HepG2 (cell line): Measurements from ENCODE around the gene AHCTF1. TPM values are rescaled to one million over a fixed set of nuclear protein-coding genes. Genes with fewer than 3 reads are reported as not detected.

Source experiments
- ATAC-seq: fragments of 200-7000 bp; cut with Tn5 transposase; 3 replicates; pipeline ENCODE4 v1.9.1; 2020; ENCODE audit warnings: mild to moderate bottlenecking, moderate library complexity
- BruUV-seq: library from RNA; stranded (reverse); fragments of 400-500 nt; replicated peaks from 2 replicates; lab custom pipeline; 2021; lab: Mats Ljungman, UMichigan
- CTCF ChIA-PET: fragments of 300-600 bp; formaldehyde crosslinking; extraction: SDS; loops from one replicate; lab custom pipeline; 2021; ENCODE audit warnings: low total read pairs, inconsistent platforms, low intra/inter-chr PET ratio; lab: Yijun Ruan, JAX
- POLR2A ChIA-PET: fragments of 350-600 bp; sonication (Branson Sonifier 250); formaldehyde crosslinking; loops from one replicate; lab custom pipeline; 2020; ENCODE audit warnings: antibody characterized with exemption, inconsistent platforms; lab: Yijun Ruan, JAX
- DNase-seq: peaks from one replicate; pipeline ENCODE4 v3.0.0-alpha.2; 2015; ENCODE audit warnings: low spot score
- FAIRE-seq: peaks from 3 replicates; lab custom pipeline; 2011; peaks lifted over from hg19 to GRCh38; lab: Jason Lieb, UNC
- H2AFZ ChIP-seq: one replicate; pipeline ENCODE4 v1.6.1; 2011; ENCODE audit warnings: low read length, inconsistent platforms
- H3K27ac ChIP-seq: fragments of 300-600 bp; 3 replicates; pipeline ENCODE4 v1.8.0; 2011; ENCODE audit warnings: mixed run types, mild to moderate bottlenecking, mixed read lengths, low read length, inconsistent platforms; ENCODE audit not compliant: insufficient read depth; ENCODE audit errors: extremely low read length
- H3K27me3 ChIP-seq, 2 experiments: fragments of 200-600 bp in 1 of 2; 2 replicates in 1 of 2; 3 replicates in 1 of 2; pipeline versions ENCODE4 v1.6.0 to v1.8.0; 2011; ENCODE audit warnings: low read length in 2 of 2, mild to moderate bottlenecking in 2 of 2, moderate library complexity in 2 of 2, inconsistent platforms in 1 of 2; ENCODE audit not compliant: insufficient read depth in 2 of 2, control insufficient read depth in 1 of 2
- H3K36me3 ChIP-seq, 2 experiments: fragments of 200-600 bp in 1 of 2; replicated peaks in 1 of 2; 2 replicates in 1 of 2; 3 replicates in 1 of 2; pipeline versions ENCODE4 v1.5.1 to v1.8.0; 2011; ENCODE audit warnings: low read length in 2 of 2, inconsistent platforms in 1 of 2; ENCODE audit not compliant: insufficient read depth in 2 of 2, control insufficient read depth in 1 of 2
- H3K4me1 ChIP-seq: 2 replicates; pipeline ENCODE4 v1.5.1; 2012; ENCODE audit warnings: low read length, inconsistent platforms; ENCODE audit not compliant: insufficient read depth
- H3K4me2 ChIP-seq: 2 replicates; pipeline ENCODE4 v1.6.0; 2011; ENCODE audit warnings: low read depth, low read length, inconsistent platforms
- H3K4me3 ChIP-seq, 3 experiments: fragments of 200-600 bp in 1 of 3; sonication (generic), shearing (Covaris generic) in 1 of 3; replicated peaks in 1 of 3; 2 replicates each; pipeline ENCODE4 v1.5.1; 2011 to 2016; ENCODE audit warnings: low read length in 3 of 3, inconsistent platforms in 2 of 3, low read depth in 2 of 3, mild to moderate bottlenecking in 2 of 3, control low read depth in 1 of 3, mixed read lengths in 1 of 3; ENCODE audit not compliant: insufficient read depth in 1 of 3
- H3K79me2 ChIP-seq: one replicate; pipeline ENCODE4 v1.6.1; 2011; ENCODE audit warnings: low read length, inconsistent platforms; ENCODE audit not compliant: insufficient read depth
- H3K9ac ChIP-seq: 2 replicates; pipeline ENCODE4 v1.6.0; 2011; ENCODE audit warnings: mild to moderate bottlenecking, low read depth, low read length, inconsistent platforms; ENCODE audit not compliant: insufficient read depth
- H3K9me3 ChIP-seq: 2 replicates; pipeline ENCODE4 v1.5.1; 2012; ENCODE audit warnings: mild to moderate bottlenecking, low read length
- H4K20me1 ChIP-seq: 2 replicates; pipeline ENCODE4 v1.6.0; 2011; ENCODE audit warnings: inconsistent platforms, mild to moderate bottlenecking, low read length, moderate library complexity; ENCODE audit not compliant: insufficient read depth
- CEBPG ChIP-seq: IDR thresholded peaks from 2 replicates; pipeline ENCODE4 v1.6.1; 2016
- ESRRA ChIP-seq: sonication (generic); formaldehyde crosslinking; IDR thresholded peaks from 2 replicates; pipeline ENCODE4 v1.5.1; 2020; ENCODE audit warnings: mild to moderate bottlenecking, low read depth, missing genetic modification reagents
- GATAD2A ChIP-seq: IDR thresholded peaks from 2 replicates; pipeline ENCODE4 v1.6.1; 2016
- HDAC2 ChIP-seq: sonication (generic); formaldehyde crosslinking; IDR thresholded peaks from 2 replicates; pipeline ENCODE4 v1.4.0; 2020; ENCODE audit warnings: missing genetic modification reagents
- HOXA3 ChIP-seq: sonication (generic); formaldehyde crosslinking; IDR thresholded peaks from 2 replicates; pipeline ENCODE4 v1.5.0; 2020; ENCODE audit warnings: missing genetic modification reagents
- HOXA7 ChIP-seq: sonication (generic); formaldehyde crosslinking; IDR thresholded peaks from 2 replicates; pipeline ENCODE4 v1.8.1; 2022; ENCODE audit warnings: mild to moderate bottlenecking, missing genetic modification reagents, moderate library complexity
- IRF2 ChIP-seq: IDR thresholded peaks from 2 replicates; pipeline ENCODE4 v1.6.1; 2018; ENCODE audit warnings: missing genetic modification reagents, missing compliant biosample characterization
- NFATC3 ChIP-seq: sonication (generic); formaldehyde crosslinking; IDR thresholded peaks from 2 replicates; pipeline ENCODE4 v1.5.1; 2020; ENCODE audit warnings: mild to moderate bottlenecking, missing genetic modification reagents
- PAWR ChIP-seq: sonication (generic); formaldehyde crosslinking; IDR thresholded peaks from 2 replicates; pipeline ENCODE4 v1.4.0; 2020; ENCODE audit warnings: missing genetic modification reagents, mild to moderate bottlenecking, borderline replicate concordance
- POGZ ChIP-seq: sonication (generic); formaldehyde crosslinking; IDR thresholded peaks from 2 replicates; pipeline ENCODE4 v1.4.0; 2020; ENCODE audit warnings: mild to moderate bottlenecking, missing genetic modification reagents
- RFXANK ChIP-seq: IDR thresholded peaks from 2 replicates; pipeline ENCODE4 v1.6.1; 2016
- RFXAP ChIP-seq: sonication (generic); formaldehyde crosslinking; IDR thresholded peaks from 2 replicates; pipeline ENCODE4 v1.4.0; 2020; ENCODE audit warnings: missing genetic modification reagents, borderline replicate concordance
- SMARCC2 ChIP-seq: fragments of 450-650 bp; IDR thresholded peaks from 2 replicates; pipeline ENCODE4 v1.6.1; 2017; ENCODE audit warnings: antibody characterized with exemption, mild to moderate bottlenecking
- SSRP1 ChIP-seq: IDR thresholded peaks from 2 replicates; pipeline ENCODE4 v1.6.1; 2016; ENCODE audit warnings: control low read depth
- TBL1XR1 ChIP-seq: fragments of 150-350 bp; IDR thresholded peaks from 2 replicates; pipeline ENCODE4 v1.6.1; 2014; ENCODE audit warnings: borderline replicate concordance, low read length; ENCODE audit not compliant: partially characterized antibody
- ZMAT3 ChIP-seq: sonication (generic); formaldehyde crosslinking; conservative IDR thresholded peaks from 2 replicates; pipeline ENCODE4 v1.7.0; 2021; ENCODE audit warnings: missing genetic modification reagents
- ZMYM4 ChIP-seq: sonication (generic); formaldehyde crosslinking; IDR thresholded peaks from 2 replicates; pipeline ENCODE4 v1.8.1; 2023; ENCODE audit warnings: mild to moderate bottlenecking, missing genetic modification reagents
- ZNF431 ChIP-seq: sonication (generic); formaldehyde crosslinking; IDR thresholded peaks from 2 replicates; pipeline ENCODE4 v1.9.0; 2022; ENCODE audit warnings: missing genetic modification reagents, low read depth, mild to moderate bottlenecking, borderline replicate concordance
- ZNF713 ChIP-seq: sonication (generic); formaldehyde crosslinking; IDR thresholded peaks from 2 replicates; pipeline ENCODE4 v1.4.0; 2020; ENCODE audit warnings: mild to moderate bottlenecking, missing genetic modification reagents
- WGBS: methylation state at CpG from one replicate; pipeline ENCODE4 v1.1.6; 2017; ENCODE audit warnings: low lambda C conversion rate; 5-methylcytosine and 5-hydroxymethylcytosine counted together
- in situ Hi-C: cut with HindIII; loops from 2 replicates; pipeline ENCODE4 v1.10.0; 2017; ENCODE audit warnings: low pct_unique_long_range_greater_than_20kb; ENCODE audit not compliant: extremely low pct_ligation_motif_present
- intact Hi-C: fragments of 100-400 bp; cut with micrococcal nuclease; formaldehyde crosslinking; loops from one replicate; pipeline ENCODE4 v1.10.0; 2022; ENCODE audit not compliant: unreplicated experiment
- polyA plus RNA-seq, 8 experiments: library from polyadenylated mRNA; depleted of rRNA in 3 of 8; stranded (reverse) in 7 of 8; unstranded in 1 of 8; fragments of >200 nt; fragmentation: Illumina TruSeq in 4 of 8; extraction: Trizol in 4 of 8; gene quantifications; 2 replicates each; pipeline versions ENCODE4 v1.2.1 to v1.2.3, GENCODE V29; 2011 to 2016; ENCODE audit warnings: low read depth in 4 of 8, missing spikeins in 1 of 8, mixed read lengths in 1 of 8; ENCODE audit not compliant: insufficient read depth in 1 of 8
- total RNA-seq, 5 experiments: library from RNA; depleted of rRNA; stranded (reverse); fragments of >200 nt; fragmentation: Illumina TruSeq; extraction: Trizol; gene quantifications; 2 replicates each; pipeline ENCODE4 v1.2.3, GENCODE V29; 2016; ENCODE audit warnings: low read depth in 1 of 5
- TF ChIP-seq, protein P1 (sequence below): sonication (generic); formaldehyde crosslinking; IDR thresholded peaks from 2 replicates; pipeline ENCODE4 v1.5.0; 2020; ENCODE audit warnings: mild to moderate bottlenecking, missing genetic modification reagents, moderate library complexity
- TF ChIP-seq, protein P2 (sequence below): sonication (generic); formaldehyde crosslinking; IDR thresholded peaks from 2 replicates; pipeline ENCODE4 v1.4.0; 2020; ENCODE audit warnings: missing genetic modification reagents, mild to moderate bottlenecking, borderline replicate concordance
- TF ChIP-seq, protein P3 (sequence below): sonication (generic); formaldehyde crosslinking; conservative IDR thresholded peaks from 2 replicates; pipeline ENCODE4 v1.8.1; 2023; ENCODE audit warnings: missing genetic modification reagents
- TF ChIP-seq, protein P4 (sequence below): sonication (generic); IDR thresholded peaks from 2 replicates; pipeline ENCODE4 v1.6.1; 2016; ENCODE audit warnings: low read depth, borderline replicate concordance

AHCTF1 gene
- total and polyA plus RNA-seq, 2 of the 13 experiments (the other 11 are each of a cell fraction or from before 2014, with no cell fraction given), result 16.6 to 45.9 TPM

DNA sequence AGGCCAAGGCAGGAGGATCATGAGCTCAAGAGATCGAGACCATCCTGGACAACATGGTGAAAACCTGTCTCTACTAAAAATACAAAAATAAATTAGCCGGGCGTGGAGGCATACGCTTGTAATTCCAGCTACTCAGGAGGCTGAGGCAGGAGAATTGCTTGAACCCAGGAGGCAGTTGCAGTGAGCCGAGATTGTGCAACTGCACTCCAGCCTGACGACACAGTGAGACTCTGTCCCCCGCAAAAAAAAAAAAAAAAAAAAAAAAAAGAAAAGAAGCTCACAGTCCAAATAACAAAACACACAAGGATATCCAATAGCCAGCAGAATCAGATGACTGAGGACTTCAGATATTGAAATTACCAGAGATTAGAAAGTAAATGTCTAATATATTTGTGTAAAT lies 11.8 kb downstream of the AHCTF1 start:
- no peak overlapping the region for H2AFZ ChIP-seq
- H3K4me3 ChIP-seq, result no peak overlapping the region
- peak overlapping the region; percentile 42 for H3K27ac ChIP-seq
- no peak overlapping the region for H3K9ac ChIP-seq
- H3K9me3 ChIP-seq, result no peaks in the 10 kb centered on the region
- WGBS, result 48% methylated on average over 7 of the region's 7 CpGs
- in situ Hi-C loops (no loop called here), intact Hi-C loops (no loop called here)
- POLR2A ChIA-PET, result interaction anchor here (0.6 to 1.1 kb wide), 2 partner anchors 12 to 135 kb away, joined by 3 to 4 read pairs; no protein-coding TSS in a partner anchor
- peaks cover 78% of the 10 kb centered on the region for H3K79me2 ChIP-seq
- no peaks in the 10 kb centered on the region for H3K27me3 ChIP-seq
- BruUV-seq, result no TSS peak
- FAIRE-seq, result no peak
- CTCF ChIA-PET, result no interaction called here
- H3K36me3 ChIP-seq, result peaks cover 7 to 32% of the 10 kb centered on the region in 2 experiments
- H3K4me1 ChIP-seq, result peaks cover 51% of the 10 kb centered on the region
- peak overlapping the region; percentile 8; the same call in 1 of the 2 replicates for H3K4me2 ChIP-seq
- H4K20me1 ChIP-seq, result peaks cover 47% of the 10 kb centered on the region
- ATAC-seq, result peak; percentile 75
- peak; percentile 69 for DNase-seq
- no peak for TF ChIP-seq ESRRA (CRISPR knock-in tag)
- peak; percentile 96 for TF ChIP-seq CEBPG (CRISPR knock-in tag)
- TF ChIP-seq SMARCC2, result no peak
- TF ChIP-seq, protein P1, sequence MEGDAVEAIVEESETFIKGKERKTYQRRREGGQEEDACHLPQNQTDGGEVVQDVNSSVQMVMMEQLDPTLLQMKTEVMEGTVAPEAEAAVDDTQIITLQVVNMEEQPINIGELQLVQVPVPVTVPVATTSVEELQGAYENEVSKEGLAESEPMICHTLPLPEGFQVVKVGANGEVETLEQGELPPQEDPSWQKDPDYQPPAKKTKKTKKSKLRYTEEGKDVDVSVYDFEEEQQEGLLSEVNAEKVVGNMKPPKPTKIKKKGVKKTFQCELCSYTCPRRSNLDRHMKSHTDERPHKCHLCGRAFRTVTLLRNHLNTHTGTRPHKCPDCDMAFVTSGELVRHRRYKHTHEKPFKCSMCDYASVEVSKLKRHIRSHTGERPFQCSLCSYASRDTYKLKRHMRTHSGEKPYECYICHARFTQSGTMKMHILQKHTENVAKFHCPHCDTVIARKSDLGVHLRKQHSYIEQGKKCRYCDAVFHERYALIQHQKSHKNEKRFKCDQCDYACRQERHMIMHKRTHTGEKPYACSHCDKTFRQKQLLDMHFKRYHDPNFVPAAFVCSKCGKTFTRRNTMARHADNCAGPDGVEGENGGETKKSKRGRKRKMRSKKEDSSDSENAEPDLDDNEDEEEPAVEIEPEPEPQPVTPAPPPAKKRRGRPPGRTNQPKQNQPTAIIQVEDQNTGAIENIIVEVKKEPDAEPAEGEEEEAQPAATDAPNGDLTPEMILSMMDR, result no peak
- TF ChIP-seq RFXANK, result no peak
- TF ChIP-seq ZMAT3, result no peak
- TF ChIP-seq, protein P2, sequence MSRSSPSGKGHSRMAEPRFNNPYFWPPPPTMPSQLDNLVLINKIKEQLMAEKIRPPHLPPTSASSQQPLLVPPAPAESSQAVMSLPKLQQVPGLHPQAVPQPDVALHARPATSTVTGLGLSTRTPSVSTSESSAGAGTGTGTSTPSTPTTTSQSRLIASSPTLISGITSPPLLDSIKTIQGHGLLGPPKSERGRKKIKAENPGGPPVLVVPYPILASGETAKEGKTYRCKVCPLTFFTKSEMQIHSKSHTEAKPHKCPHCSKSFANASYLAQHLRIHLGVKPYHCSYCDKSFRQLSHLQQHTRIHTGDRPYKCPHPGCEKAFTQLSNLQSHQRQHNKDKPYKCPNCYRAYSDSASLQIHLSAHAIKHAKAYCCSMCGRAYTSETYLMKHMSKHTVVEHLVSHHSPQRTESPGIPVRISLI (CRISPR knock-in tag), result peak; percentile 97
- TF ChIP-seq, protein P3, sequence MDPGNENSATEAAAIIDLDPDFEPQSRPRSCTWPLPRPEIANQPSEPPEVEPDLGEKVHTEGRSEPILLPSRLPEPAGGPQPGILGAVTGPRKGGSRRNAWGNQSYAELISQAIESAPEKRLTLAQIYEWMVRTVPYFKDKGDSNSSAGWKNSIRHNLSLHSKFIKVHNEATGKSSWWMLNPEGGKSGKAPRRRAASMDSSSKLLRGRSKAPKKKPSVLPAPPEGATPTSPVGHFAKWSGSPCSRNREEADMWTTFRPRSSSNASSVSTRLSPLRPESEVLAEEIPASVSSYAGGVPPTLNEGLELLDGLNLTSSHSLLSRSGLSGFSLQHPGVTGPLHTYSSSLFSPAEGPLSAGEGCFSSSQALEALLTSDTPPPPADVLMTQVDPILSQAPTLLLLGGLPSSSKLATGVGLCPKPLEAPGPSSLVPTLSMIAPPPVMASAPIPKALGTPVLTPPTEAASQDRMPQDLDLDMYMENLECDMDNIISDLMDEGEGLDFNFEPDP, result no peak
- no peak for TF ChIP-seq PAWR (CRISPR knock-in tag)
- 0 out of 2 replicates have a peak, but pooled peaks have one; percentile 24 for TF ChIP-seq GATAD2A
- TF ChIP-seq HOXA3 (CRISPR knock-in tag), result peak; percentile 17; the same call in 1 of the 2 replicates
- TF ChIP-seq, protein P4, sequence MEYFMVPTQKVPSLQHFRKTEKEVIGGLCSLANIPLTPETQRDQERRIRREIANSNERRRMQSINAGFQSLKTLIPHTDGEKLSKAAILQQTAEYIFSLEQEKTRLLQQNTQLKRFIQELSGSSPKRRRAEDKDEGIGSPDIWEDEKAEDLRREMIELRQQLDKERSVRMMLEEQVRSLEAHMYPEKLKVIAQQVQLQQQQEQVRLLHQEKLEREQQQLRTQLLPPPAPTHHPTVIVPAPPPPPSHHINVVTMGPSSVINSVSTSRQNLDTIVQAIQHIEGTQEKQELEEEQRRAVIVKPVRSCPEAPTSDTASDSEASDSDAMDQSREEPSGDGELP, result 0 out of 2 replicates have a peak, but pooled peaks have one; percentile 12
- TF ChIP-seq ZMYM4 (CRISPR knock-in tag), result peak; percentile 58
- TF ChIP-seq HDAC2, result peak; percentile 36; the same call in 1 of the 2 replicates
- TF ChIP-seq TBL1XR1, result no peak
- TF ChIP-seq SSRP1, result no peak
- TF ChIP-seq ZNF713 (CRISPR knock-in tag), result no peak
- no peak for TF ChIP-seq RFXAP (CRISPR knock-in tag)
- no peak for TF ChIP-seq NFATC3 (CRISPR knock-in tag)
- no peak for TF ChIP-seq ZNF431 (CRISPR knock-in tag)
- peak; percentile 78 for TF ChIP-seq POGZ (CRISPR knock-in tag)
- no peak for TF ChIP-seq HOXA7 (CRISPR knock-in tag)
- no peak for TF ChIP-seq IRF2 (CRISPR knock-in tag)
